Activated naive CD8-positive, alpha-beta T cell (primary cell): Measurements from ENCODE around the gene ASB10.

Experiments
- H3K27ac Mint-ChIP-seq: one replicate; pipeline ENCODE4 v1.8.0; 2021; ENCODE audit warnings: mixed read lengths
- H3K27me3 Mint-ChIP-seq: one replicate; pipeline ENCODE4 v1.8.0; 2021; ENCODE audit warnings: mixed read lengths
- H3K36me3 Mint-ChIP-seq: one replicate; pipeline ENCODE4 v1.8.0; 2021; ENCODE audit warnings: mixed read lengths
- H3K4me1 Mint-ChIP-seq: one replicate; pipeline ENCODE4 v1.8.0; 2021; ENCODE audit warnings: low read depth, mixed read lengths
- H3K4me3 Mint-ChIP-seq: one replicate; pipeline ENCODE4 v1.8.0; 2021; ENCODE audit warnings: mild to moderate bottlenecking, mixed read lengths
- H3K9me3 Mint-ChIP-seq: one replicate; pipeline ENCODE4 v1.8.0; 2021; ENCODE audit warnings: low read depth, mixed read lengths

The ASB10 gene

DNA sequence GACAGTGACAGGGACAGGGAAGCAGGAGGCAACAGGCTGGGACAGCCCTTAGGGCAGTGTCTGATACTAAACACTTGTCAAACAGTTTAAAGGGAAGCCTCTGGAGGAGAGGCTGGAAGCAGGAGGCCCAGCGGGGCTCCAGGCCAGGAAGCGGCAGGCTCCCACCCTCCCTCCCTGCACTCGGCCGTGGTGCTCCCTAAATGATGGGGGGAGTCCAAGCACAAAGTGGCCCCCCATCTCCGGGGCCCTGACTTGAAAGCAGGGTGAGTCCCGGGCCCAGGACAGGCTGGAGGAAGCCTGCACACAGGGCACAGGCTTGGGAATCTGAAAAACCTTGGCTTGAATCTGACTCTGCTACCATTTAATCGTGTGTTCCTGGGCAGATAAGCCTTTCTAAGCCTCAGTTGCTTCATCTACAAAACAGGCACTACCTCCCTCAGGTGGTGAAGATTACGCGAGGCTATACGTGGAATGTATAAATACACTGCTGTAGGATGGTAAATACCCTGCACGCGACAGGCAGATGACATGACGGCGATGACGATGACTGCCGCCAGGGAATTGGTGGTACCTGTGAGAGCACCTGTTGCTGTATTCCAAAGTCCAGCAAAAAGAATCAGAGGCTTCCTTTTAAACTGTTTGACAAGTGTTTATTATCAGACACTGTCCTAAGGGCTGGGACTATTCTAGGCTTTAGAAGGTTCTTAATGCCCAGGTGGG lies 53.6 kb downstream of the ASB10 start:
- Mint-ChIP-seq H3K9me3 (no peaks in the 10 kb centered on the region), H3K4me3 (no peak overlapping the region), H3K27me3 (no peaks in the 10 kb centered on the region), H3K4me1 (no peaks in the 10 kb centered on the region), H3K36me3 (no peaks in the 10 kb centered on the region), H3K27ac (no peak overlapping the region)

DNA sequence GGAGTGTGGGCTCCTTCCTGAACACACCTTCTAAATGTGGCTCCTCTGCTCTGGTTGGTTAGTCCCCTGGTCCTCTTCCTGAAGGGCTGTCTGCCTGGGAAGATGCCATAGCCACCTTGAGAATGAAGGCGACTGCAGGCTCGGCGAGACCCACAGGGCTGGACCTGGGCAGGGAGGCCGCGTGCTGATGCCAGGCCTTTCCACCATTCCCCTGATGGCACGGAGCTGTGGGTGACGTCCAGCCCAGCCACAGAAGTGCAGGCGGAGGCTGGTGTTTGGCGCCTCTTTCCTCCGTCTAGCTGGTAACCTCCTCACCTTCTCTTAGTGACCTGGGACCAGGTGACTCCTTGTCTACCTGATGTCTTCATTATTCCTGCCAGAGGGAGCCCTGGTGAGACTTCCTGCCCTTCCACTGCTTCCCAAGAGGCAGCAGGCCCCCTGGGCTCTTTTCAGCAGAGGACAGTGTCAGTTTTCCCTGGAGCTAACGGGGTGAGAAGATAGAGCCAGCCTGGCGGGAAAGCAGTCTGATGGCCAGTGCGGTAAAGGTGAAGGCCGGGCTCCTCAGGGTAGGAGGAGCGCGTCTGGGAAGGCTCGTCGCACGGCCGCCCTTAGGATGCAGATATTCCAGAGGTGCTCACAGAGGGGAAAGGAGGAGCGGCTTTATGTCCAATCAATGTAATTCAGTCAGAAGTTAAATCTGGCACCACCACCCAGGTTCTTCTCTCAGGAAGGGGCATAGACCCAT lies 54.4 kb downstream of the ASB10 start:
- H3K4me1 Mint-ChIP-seq, result no peaks in the 10 kb centered on the region
- no peaks in the 10 kb centered on the region for H3K27me3 Mint-ChIP-seq
- H3K9me3 Mint-ChIP-seq, result no peaks in the 10 kb centered on the region
- no peak overlapping the region for H3K27ac Mint-ChIP-seq
- no peaks in the 10 kb centered on the region for H3K36me3 Mint-ChIP-seq
- no peak overlapping the region for H3K4me3 Mint-ChIP-seq

GRCh38 chr7:151131592-151132293 lies 55.3 kb downstream of the ASB10 start:
- Mint-ChIP-seq H3K4me3 (no peak overlapping the region), H3K27me3 (no peaks in the 10 kb centered on the region), H3K36me3 (no peaks in the 10 kb centered on the region), H3K9me3 (no peaks in the 10 kb centered on the region), H3K4me1 (no peaks in the 10 kb centered on the region), H3K27ac (no peak overlapping the region)

DNA sequence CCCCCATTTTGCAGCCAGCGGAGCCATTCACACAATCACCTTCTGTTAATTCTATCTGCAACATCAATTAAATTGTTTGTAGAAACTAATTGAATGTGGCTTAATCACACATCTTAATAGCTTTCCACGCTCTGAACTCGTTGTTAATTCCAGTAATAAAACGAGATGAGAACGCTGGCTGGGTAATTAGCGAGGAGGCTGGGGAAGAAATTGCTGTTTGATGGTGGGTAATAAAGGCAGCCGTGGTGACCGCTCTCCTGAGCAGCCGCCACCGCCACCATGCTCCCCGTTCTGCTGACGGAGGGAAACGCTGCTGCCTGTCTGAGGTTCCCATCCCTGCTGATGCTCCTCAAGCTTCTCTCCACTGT lies 55.8 kb downstream of the ASB10 start:
- Mint-ChIP-seq H3K9me3 (no peaks in the 10 kb centered on the region), H3K27ac (no peak overlapping the region), H3K4me1 (no peaks in the 10 kb centered on the region), H3K4me3 (no peak overlapping the region), H3K27me3 (no peaks in the 10 kb centered on the region), H3K36me3 (no peaks in the 10 kb centered on the region)

GRCh38 chr7:151130741-151131157 lies 56.3 kb downstream of the ASB10 start:
- H3K36me3 Mint-ChIP-seq, result no peaks in the 10 kb centered on the region
- H3K4me3 Mint-ChIP-seq, result no peak overlapping the region
- H3K27me3 Mint-ChIP-seq, result no peaks in the 10 kb centered on the region
- no peaks in the 10 kb centered on the region for H3K9me3 Mint-ChIP-seq
- H3K27ac Mint-ChIP-seq, result no peak overlapping the region
- no peaks in the 10 kb centered on the region for H3K4me1 Mint-ChIP-seq

- H3K4me1 Mint-ChIP-seq, result no peaks in the 10 kb centered on the region
- no peaks in the 10 kb centered on the region for H3K27me3 Mint-ChIP-seq
- no peak overlapping the region for H3K4me3 Mint-ChIP-seq
- no peaks in the 10 kb centered on the region for H3K36me3 Mint-ChIP-seq
- H3K9me3 Mint-ChIP-seq, result no peaks in the 10 kb centered on the region
- H3K27ac Mint-ChIP-seq, result no peak overlapping the region
Observed at GRCh38 chr7:151129960-151130591, 57.0 kb downstream of the ASB10 start.

- H3K4me3 Mint-ChIP-seq, result no peak overlapping the region
- H3K9me3 Mint-ChIP-seq, result no peaks in the 10 kb centered on the region
- H3K27ac Mint-ChIP-seq, result no peak overlapping the region
- no peaks in the 10 kb centered on the region for H3K36me3 Mint-ChIP-seq
- H3K27me3 Mint-ChIP-seq, result no peaks in the 10 kb centered on the region
- no peaks in the 10 kb centered on the region for H3K4me1 Mint-ChIP-seq
Observed at GRCh38 chr7:151129117-151129959, 57.7 kb downstream of the ASB10 start.

GRCh38 chr7:151128716-151129115 lies 58.3 kb downstream of the ASB10 start:
- Mint-ChIP-seq H3K27me3 (no peaks in the 10 kb centered on the region), H3K36me3 (no peaks in the 10 kb centered on the region)

DNA sequence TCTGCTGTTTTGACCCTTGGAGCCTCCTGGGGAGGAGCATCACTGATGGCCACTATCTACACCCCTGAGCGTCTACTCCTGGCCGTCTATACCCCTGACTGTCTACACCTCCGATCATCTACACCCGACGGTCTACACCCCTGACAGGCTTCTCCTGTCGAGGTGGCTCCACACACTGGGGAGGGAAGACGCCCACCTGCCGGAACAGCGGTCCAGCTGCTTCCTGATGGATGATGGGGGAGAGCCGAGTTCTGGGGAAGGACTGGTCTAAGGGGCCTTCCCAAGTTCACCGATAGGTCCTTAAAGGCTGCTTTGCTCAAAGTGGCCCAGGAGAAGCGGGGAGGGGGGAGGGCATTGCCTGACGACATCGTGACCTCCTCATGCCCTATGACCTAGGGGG lies 58.9 kb downstream of the ASB10 start:
- peaks cover 5% of the 10 kb centered on the region for H3K4me1 Mint-ChIP-seq
- H3K9me3 Mint-ChIP-seq, result no peaks in the 10 kb centered on the region
- H3K4me3 Mint-ChIP-seq, result no peak overlapping the region
- no peaks in the 10 kb centered on the region for H3K27me3 Mint-ChIP-seq
- no peak overlapping the region for H3K27ac Mint-ChIP-seq
- no peaks in the 10 kb centered on the region for H3K36me3 Mint-ChIP-seq

More at GRCh38 chr7:151128716-151129115, 58.3 kb downstream of the ASB10 start:
- H3K9me3 Mint-ChIP-seq, result no peaks in the 10 kb centered on the region
- no peak overlapping the region for H3K27ac Mint-ChIP-seq
- H3K4me1 Mint-ChIP-seq, result peaks cover 4% of the 10 kb centered on the region
- no peak overlapping the region for H3K4me3 Mint-ChIP-seq

DNA sequence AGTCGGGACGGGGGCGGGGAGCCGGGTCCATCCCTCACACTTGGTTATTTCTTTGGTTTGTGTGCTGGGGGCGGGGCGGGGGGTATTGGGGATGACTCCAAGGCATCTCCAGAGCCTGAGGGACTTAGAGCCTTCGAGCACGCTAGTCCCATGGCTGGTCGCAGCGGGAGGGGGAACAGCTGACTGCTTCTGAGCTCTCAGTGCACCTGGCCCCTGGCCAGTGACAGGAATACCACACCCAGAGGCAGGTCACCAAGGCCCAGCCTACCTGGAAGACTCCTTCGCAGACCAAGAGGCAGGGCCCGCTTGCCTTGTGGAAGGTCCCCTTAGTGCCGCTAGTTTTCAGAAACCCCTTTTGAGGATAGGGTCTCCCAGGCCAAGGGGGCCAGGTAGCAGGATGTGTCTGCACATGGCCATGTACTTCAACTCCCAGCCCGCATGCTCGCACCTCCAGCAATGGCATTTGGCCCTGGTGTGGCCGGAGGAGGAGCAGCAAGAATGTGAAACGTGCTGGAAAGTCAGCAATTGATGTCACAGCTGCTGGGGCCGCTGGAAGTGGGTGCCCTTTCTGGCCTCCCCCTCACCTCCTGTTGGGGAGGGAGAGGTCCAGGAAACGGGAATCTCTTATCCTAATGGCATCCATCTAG lies 60.4 kb downstream of the ASB10 start:
- H3K9me3 Mint-ChIP-seq, result no peaks in the 10 kb centered on the region
- H3K4me1 Mint-ChIP-seq, result peaks cover 5% of the 10 kb centered on the region
- no peaks in the 10 kb centered on the region for H3K27me3 Mint-ChIP-seq
- no peak overlapping the region for H3K4me3 Mint-ChIP-seq
- peaks cover 2% of the 10 kb centered on the region for H3K36me3 Mint-ChIP-seq
- no peak overlapping the region for H3K27ac Mint-ChIP-seq

DNA sequence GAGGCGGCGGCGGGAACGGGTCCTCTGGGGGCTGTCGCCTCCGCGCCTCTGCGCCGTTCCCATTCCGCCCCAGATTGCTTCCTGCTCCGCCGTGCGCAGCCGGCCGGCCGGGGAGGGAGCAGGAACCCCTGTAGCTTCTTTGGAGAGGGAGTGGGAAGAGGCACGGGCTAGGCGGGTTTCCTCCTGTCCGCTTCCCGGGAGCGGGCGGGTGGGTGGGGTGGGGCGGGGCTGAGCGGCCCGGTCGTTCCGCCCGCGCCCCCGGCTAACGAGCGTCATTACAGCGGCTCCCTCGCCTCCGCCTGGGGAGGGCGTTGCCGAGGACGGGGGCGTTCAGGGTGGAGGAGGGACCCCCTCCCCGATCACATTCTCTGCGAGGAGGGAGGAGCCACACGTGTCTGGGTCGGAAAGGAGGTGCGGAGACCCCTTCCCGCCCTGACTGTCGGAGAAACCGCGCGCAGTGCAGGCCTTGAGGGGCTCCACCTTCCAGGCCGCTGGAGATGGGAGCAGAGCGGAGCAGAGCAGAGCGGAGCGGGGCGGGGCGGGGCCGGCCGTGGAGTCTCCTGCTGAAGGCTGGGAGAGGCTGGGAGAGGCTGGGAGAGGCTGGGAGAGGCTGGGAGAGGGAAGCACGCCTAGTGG lies 61.1 kb downstream of the ASB10 start:
- no peaks in the 10 kb centered on the region for H3K9me3 Mint-ChIP-seq
- H3K36me3 Mint-ChIP-seq, result peaks cover 4% of the 10 kb centered on the region
- H3K27me3 Mint-ChIP-seq, result no peaks in the 10 kb centered on the region
- peaks cover 5% of the 10 kb centered on the region for H3K4me1 Mint-ChIP-seq
- H3K4me3 Mint-ChIP-seq, result no peak overlapping the region
- H3K27ac Mint-ChIP-seq, result no peak overlapping the region
